GM10266 (cell line): ENCODE measurements around the gene SDHAF3.

Experiments used
- DNase-seq: peaks from one replicate; pipeline ENCODE4 v3.0.0; 2012; ENCODE audit errors: extremely low spot score
- TF ChIP-seq, protein P1 (sequence below): IDR thresholded peaks from 2 replicates; pipeline ENCODE4 v1.5.1; 2012; ENCODE audit warnings: mild to moderate bottlenecking, low read depth; ENCODE audit not compliant: control insufficient read depth, insufficient read depth; ENCODE audit errors: missing control alignments

Gene SDHAF3

DNA sequence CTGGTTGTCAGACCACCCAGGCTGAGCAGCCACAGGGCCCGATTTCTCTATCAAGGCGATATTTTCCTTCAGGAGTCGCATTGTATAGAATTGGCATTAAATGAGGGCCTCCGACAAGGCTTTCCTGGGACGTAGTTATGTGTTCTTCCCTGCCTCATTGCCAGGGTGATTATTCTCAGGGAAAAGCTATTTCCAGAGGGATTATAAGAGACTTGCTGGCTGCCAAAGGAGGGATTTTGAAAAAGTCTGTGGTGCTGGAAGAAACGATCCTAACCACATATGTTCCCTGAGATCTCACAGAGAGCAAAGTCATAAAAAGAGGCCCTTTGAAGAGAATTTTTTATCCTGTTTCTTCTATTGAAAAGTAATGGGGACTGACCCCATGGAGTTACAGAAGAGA is 27.7 kb upstream of the SDHAF3 start:
- no peak for DNase-seq
- TF ChIP-seq, protein P1, sequence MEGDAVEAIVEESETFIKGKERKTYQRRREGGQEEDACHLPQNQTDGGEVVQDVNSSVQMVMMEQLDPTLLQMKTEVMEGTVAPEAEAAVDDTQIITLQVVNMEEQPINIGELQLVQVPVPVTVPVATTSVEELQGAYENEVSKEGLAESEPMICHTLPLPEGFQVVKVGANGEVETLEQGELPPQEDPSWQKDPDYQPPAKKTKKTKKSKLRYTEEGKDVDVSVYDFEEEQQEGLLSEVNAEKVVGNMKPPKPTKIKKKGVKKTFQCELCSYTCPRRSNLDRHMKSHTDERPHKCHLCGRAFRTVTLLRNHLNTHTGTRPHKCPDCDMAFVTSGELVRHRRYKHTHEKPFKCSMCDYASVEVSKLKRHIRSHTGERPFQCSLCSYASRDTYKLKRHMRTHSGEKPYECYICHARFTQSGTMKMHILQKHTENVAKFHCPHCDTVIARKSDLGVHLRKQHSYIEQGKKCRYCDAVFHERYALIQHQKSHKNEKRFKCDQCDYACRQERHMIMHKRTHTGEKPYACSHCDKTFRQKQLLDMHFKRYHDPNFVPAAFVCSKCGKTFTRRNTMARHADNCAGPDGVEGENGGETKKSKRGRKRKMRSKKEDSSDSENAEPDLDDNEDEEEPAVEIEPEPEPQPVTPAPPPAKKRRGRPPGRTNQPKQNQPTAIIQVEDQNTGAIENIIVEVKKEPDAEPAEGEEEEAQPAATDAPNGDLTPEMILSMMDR = no peak

DNA sequence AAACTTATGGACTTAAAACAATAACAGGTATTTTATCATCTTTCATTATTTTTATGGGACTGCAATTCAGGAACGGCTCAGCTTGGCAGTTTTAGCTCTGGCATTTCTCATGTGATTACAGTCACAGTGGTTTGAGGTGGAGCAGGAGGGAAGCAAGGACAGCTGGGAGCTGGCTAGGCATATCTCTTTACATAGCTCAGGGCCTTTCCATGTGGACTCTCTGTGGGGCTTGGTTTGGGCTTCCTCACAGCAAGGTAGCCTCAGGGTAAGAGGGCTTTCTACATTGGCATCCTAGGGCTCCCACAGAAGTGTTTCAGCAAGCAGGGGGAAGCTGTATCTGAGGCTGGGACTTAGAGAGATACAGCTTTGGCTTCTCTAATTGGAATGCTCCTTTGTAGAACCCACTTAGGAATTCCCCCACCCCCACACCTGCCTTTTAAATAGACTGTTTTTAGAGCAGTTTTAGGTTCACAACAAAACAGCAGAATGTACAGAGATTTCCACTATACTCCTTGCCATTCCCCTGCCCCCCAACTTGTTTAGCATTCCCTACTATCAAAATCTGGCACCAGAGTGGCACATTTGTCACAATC is 26.6 kb upstream of the SDHAF3 start:
- DNase-seq = no peak
- TF ChIP-seq, protein P1 = no peak

DNA sequence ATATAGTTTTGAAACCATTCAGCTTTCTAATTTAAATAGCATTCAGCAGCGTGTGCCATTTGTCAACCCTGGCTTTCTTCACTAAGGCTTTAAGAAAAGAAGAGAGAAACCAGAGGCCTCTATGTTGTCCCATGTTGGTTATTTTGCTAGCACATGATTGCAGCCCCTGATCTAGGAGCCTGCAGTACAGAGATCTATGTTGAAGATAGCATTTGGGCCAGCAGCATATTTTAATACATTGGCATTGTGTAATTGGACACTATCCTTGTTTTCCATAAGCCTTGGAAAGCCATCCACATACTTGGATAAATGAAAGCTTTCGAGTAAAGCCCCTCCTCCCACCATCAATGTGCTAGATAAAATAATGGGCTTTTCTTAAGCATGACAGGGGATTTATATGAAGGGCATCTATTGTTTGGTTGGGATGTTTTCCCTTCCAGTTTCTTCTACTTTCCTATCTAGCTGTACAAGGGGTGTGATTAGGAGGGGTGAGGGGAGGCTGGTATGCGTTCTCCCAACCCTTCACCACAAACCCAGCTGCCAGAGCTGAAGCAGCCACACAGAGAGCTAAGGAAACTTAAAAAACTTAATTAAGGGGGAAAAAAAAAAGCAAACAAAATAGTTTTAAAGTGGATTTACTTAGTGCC is 23.1 kb upstream of the SDHAF3 start:
- TF ChIP-seq, protein P1 = no peak
- no peak for DNase-seq

DNA sequence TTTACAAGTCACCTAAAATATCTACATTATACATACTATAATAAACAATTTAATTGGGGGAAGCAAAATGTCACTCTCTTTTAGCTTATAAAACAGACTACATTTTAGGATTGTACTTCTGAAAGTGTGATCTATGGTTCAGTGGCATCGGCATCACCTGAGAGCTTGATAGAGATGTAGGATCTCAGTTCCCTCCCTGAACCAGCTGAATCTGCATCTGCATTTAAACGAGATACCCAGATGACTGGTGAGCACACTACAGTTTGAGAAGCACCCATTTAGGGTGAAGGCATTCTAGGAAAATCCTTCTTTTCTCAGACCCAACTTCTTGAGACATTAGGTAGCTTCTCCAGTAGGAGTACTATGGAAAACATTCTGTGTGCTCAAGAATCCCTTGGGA is 21.5 kb upstream of the SDHAF3 start:
- no peak for DNase-seq
- TF ChIP-seq, protein P1 = no peak

DNA sequence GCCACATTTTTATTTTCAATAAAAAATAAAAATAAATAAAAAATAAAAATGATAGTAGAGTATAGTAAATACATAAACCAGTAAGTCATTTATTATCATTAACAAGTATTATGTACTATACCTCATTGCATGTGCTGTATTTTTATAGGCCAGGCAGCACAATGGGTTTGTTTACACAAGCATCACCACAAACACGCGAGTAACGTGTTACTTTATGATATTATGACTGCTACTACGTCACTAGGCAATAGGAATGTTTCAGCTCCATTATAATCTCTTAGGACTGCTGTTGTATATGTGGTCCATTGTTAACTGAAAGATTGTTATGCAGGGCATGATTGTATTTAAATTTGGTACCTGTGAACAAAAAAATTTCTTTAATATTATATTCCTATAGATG is 20.8 kb upstream of the SDHAF3 start:
- DNase-seq = no peak
- TF ChIP-seq, protein P1 = no peak

DNA sequence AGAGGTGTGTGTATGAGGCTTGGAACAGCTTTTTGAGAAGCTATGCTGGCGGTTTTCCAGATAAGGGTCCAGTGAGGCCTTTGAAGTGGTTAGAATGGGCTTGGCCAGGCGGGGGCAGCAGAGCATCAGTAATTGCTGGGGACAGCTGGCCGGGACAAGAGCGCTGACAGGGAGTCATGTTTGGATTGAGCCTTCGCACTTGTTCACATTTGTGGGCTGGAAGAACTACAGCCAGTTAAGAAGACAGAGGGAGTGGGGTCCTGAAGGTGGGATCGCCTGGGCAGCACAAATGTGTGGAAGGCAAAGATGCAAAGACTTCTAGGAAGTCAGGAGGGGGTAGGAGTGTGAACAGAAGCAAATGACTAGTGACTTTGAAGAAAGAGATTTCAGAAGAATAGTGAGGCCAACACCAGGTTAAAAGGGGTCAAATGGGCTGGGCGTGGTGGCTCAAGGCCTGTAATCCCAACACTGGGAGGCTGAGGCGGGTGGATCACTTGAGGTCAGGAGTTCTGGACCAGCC is 12.7 kb upstream of the SDHAF3 start:
- TF ChIP-seq, protein P1 = peak; percentile 90

DNA sequence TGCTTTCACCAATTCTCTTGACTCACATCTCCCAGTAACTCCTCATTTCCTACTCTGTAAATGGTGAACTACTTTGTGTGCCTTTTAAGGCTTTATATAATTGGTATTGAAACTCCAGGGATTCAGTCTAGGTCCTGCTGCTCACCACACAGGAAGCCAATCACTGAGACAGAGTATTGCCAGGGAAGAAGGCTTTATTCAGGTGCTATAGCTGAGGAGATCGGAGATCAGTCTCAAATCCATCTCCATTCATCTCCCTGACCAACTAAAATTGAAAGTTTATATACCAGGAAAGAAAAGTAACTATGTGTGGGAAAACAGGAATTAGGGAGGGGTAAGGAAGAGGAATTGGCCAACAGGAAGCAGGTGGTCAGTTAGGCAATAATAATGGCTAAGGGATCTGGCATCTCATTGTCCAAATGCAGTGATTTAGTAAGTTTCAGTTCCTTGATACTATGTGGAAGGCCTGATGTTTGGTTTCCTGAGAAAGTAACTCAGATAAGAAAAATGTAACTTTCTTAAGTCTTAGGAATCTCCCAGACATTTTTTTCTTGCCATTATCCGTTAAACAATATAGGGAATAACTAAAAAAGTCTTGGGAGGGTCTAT is 10.2 kb upstream of the SDHAF3 start:
- DNase-seq = no peak
- TF ChIP-seq, protein P1 = no peak

More for the DNA sequence above, 12.7 kb upstream of the SDHAF3 start:
- peak; percentile 62 for DNase-seq
